ENCODE measurements around the gene PTPN1. TPM values are rescaled to one million over a fixed set of nuclear protein-coding genes. Genes with fewer than 3 reads are reported as not detected.

PTPN1 gene
- total and polyA plus RNA-seq, 2 donors (not counting 1 experiment from before 2014, with no cell fraction given): 20.0 to 28.7 TPM

- Histone ChIP-seq H3K4me2 (ENCODE audit: extremely low read depth, insufficient read depth, low read length) (peak overlapping the region; percentile 51), H3K79me2 (ENCODE audit: control insufficient read depth, insufficient read depth, low read length) (no peaks in the 10 kb centered on the region), H3K4me3 (replicated peaks in 1 of 4; ENCODE audit: control extremely low read depth in 1 of 4, insufficient read depth in 1 of 4, low read depth in 3 of 4, low read length in 4 of 4) (no peak overlapping the region), H2AFZ (ENCODE audit: low read length) (peak overlapping the region; percentile 35), H3K9ac (ENCODE audit: insufficient read depth, low read length) (no peak overlapping the region), H3K9me3 (ENCODE audit: control insufficient read depth, insufficient read depth, low read depth, low read length) (no peaks in the 10 kb centered on the region), H3K4me1 (ENCODE audit: control insufficient read depth, extremely low read depth, insufficient read depth, low read length) (peaks cover 5% of the 10 kb centered on the region), H3K27me3 (ENCODE audit: control insufficient read depth, insufficient read depth, low read length) (no peaks in the 10 kb centered on the region), H4K20me1 (ENCODE audit: control insufficient read depth, extremely low read depth, insufficient read depth, low read length) (no peaks in the 10 kb centered on the region), H3K36me3 (ENCODE audit: control insufficient read depth, insufficient read depth, low read length) (no peaks in the 10 kb centered on the region), H3K27ac (ENCODE audit: insufficient read depth, low read length) (no peak overlapping the region)
- no peak for TF ChIP-seq EZH2 (IDR thresholded peaks at IDR 0.05; ENCODE audit: low read length, missing control alignments)
- TF ChIP-seq CTCF (conservative IDR thresholded peaks at IDR 0.05 in 1 of 2, IDR thresholded peaks at IDR 0.05 in 1 of 2; ENCODE audit: low read depth in 1 of 2, low read length in 2 of 2): peak; percentile 61 to 66
- peak; percentile 30 to 65 for DNase-seq (ENCODE audit: low read depth in 2 of 2)
Observed at GRCh38 chr20:50464026-50464724, 46.0 kb upstream of the PTPN1 start.

GRCh38 chr20:50464725-50465650 lies 45.2 kb upstream of the PTPN1 start:
- no peak overlapping the region for H3K9ac ChIP-seq (ENCODE audit: insufficient read depth, low read length)
- H3K4me3 ChIP-seq (replicated peaks in 1 of 4; ENCODE audit: control extremely low read depth in 1 of 4, insufficient read depth in 1 of 4, low read depth in 3 of 4, low read length in 4 of 4): no peak overlapping the region
- H3K27ac ChIP-seq (ENCODE audit: insufficient read depth, low read length): no peak overlapping the region
- no peaks in the 10 kb centered on the region for H3K9me3 ChIP-seq (ENCODE audit: control insufficient read depth, insufficient read depth, low read depth, low read length)
- TF ChIP-seq EZH2 (IDR thresholded peaks at IDR 0.05; ENCODE audit: low read length, missing control alignments): no peak
- TF ChIP-seq CTCF (conservative IDR thresholded peaks at IDR 0.05 in 1 of 2, IDR thresholded peaks at IDR 0.05 in 1 of 2; ENCODE audit: low read depth in 1 of 2, low read length in 2 of 2): no peak
- peak in 1 of 2 donors; percentile 32 for DNase-seq (ENCODE audit: low read depth in 2 of 2)
- H3K4me2 ChIP-seq (ENCODE audit: extremely low read depth, insufficient read depth, low read length): no peak overlapping the region
- H3K79me2 ChIP-seq (ENCODE audit: control insufficient read depth, insufficient read depth, low read length): no peaks in the 10 kb centered on the region
- peaks cover 5% of the 10 kb centered on the region for H3K4me1 ChIP-seq (ENCODE audit: control insufficient read depth, extremely low read depth, insufficient read depth, low read length)
- H3K36me3 ChIP-seq (ENCODE audit: control insufficient read depth, insufficient read depth, low read length): no peaks in the 10 kb centered on the region
- no peaks in the 10 kb centered on the region for H4K20me1 ChIP-seq (ENCODE audit: control insufficient read depth, extremely low read depth, insufficient read depth, low read length)
- no peak overlapping the region for H2AFZ ChIP-seq (ENCODE audit: low read length)
- no peaks in the 10 kb centered on the region for H3K27me3 ChIP-seq (ENCODE audit: control insufficient read depth, insufficient read depth, low read length)

GRCh38 chr20:50467174-50467573 lies 43.0 kb upstream of the PTPN1 start:
- Histone ChIP-seq H3K27ac (ENCODE audit: insufficient read depth, low read length) (no peak overlapping the region), H3K79me2 (ENCODE audit: control insufficient read depth, insufficient read depth, low read length) (no peaks in the 10 kb centered on the region), H3K4me1 (ENCODE audit: control insufficient read depth, extremely low read depth, insufficient read depth, low read length) (no peaks in the 10 kb centered on the region), H3K4me2 (ENCODE audit: extremely low read depth, insufficient read depth, low read length) (no peak overlapping the region), H4K20me1 (ENCODE audit: control insufficient read depth, extremely low read depth, insufficient read depth, low read length) (no peaks in the 10 kb centered on the region), H2AFZ (ENCODE audit: low read length) (no peak overlapping the region), H3K27me3 (ENCODE audit: control insufficient read depth, insufficient read depth, low read length) (no peaks in the 10 kb centered on the region), H3K36me3 (ENCODE audit: control insufficient read depth, insufficient read depth, low read length) (no peaks in the 10 kb centered on the region), H3K9me3 (ENCODE audit: control insufficient read depth, insufficient read depth, low read depth, low read length) (no peaks in the 10 kb centered on the region), H3K9ac (ENCODE audit: insufficient read depth, low read length) (no peak overlapping the region), H3K4me3 (replicated peaks in 1 of 4; ENCODE audit: control extremely low read depth in 1 of 4, insufficient read depth in 1 of 4, low read depth in 3 of 4, low read length in 4 of 4) (no peak overlapping the region)
- no peak for DNase-seq (ENCODE audit: low read depth in 2 of 2)
- TF ChIP-seq EZH2 (IDR thresholded peaks at IDR 0.05; ENCODE audit: low read length, missing control alignments) (no peak), CTCF (conservative IDR thresholded peaks at IDR 0.05 in 1 of 2, IDR thresholded peaks at IDR 0.05 in 1 of 2; ENCODE audit: low read depth in 1 of 2, low read length in 2 of 2) (no peak)
